Measurements from ENCODE around the gene KREMEN1. TPM values are rescaled to one million over a fixed set of nuclear protein-coding genes. Genes with fewer than 3 reads are reported as not detected.

The KREMEN1 gene
- total and polyA plus RNA-seq, 2 experiments from 2014 or later = 1.8 to 3.8 TPM

DNA sequence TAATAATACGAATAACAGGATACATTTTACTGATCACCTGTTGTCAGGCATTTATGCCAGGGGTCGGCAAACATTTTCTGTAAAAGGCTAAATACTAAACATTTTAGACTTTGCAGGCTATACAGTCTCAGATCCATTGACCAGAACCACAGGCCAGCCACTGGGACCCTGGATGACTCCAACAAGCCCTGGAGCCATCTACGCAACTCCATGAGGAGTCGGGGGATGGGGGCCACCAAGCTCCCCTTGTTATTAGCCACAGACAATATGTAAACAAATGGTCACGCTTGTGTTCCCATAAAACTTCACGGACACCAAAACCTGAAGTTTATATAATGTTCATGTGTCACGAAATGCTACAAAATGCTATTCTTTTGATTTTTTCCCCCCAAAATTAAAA lies 78.5 kb downstream of the KREMEN1 start:
- Histone ChIP-seq H3F3A (replicated peaks; ENCODE audit: low read depth) (peaks cover 6% of the 10 kb centered on the region; the same call in 1 of the 2 replicates), H2AFZ (0 out of 2 replicates have a peak overlapping the region, but pooled peaks have one; percentile 65), H3K79me2 (replicated peaks; ENCODE audit: insufficient read depth) (no peaks in the 10 kb centered on the region), H3K27me3 (ENCODE audit: insufficient read depth) (no peaks in the 10 kb centered on the region), H3K9me2 (ENCODE audit: insufficient read depth) (no peaks in the 10 kb centered on the region), H3K4me3 (no peak overlapping the region), H3K36me3 (ENCODE audit: insufficient read depth) (no peaks in the 10 kb centered on the region), H3K4me1 (ENCODE audit: insufficient read depth) (peaks cover 36% of the 10 kb centered on the region), H3K4me2 (peak overlapping the region; percentile 68), H3K27ac (ENCODE audit: low read depth) (no peak overlapping the region), H4K20me1 (replicated peaks; ENCODE audit: insufficient read depth) (no peaks in the 10 kb centered on the region)
- TF ChIP-seq JUNB (IDR thresholded peaks at IDR 0.05; ENCODE audit: unreplicated experiment) = no peak
- TF ChIP-seq POLR2AphosphoS5 (IDR thresholded peaks at IDR 0.05; ENCODE audit: low read depth) = no peak
- TF ChIP-seq ZNF331 (CRISPR knock-in tag; IDR thresholded peaks at IDR 0.05; ENCODE audit: low read depth) = no peak
- TF ChIP-seq NANOG (IDR thresholded peaks at IDR 0.05; ENCODE audit: borderline replicate concordance) = no peak
- TF ChIP-seq REST (IDR thresholded peaks at IDR 0.05; ENCODE audit: unreplicated experiment) = no peak
- no peak for TF ChIP-seq STAT1 (IDR thresholded peaks at IDR 0.05; ENCODE audit: unreplicated experiment)
- TF ChIP-seq CREB1 (CRISPR knock-in tag; IDR thresholded peaks at IDR 0.05; ENCODE audit: low read depth) = no peak
- peaks cover 43% of the 10 kb centered on the region for H3K4me1 Mint-ChIP-seq
- peak overlapping the region; percentile 59; the same call in 1 of the 2 replicates for H3K27ac Mint-ChIP-seq
- ATAC-seq (no peak), DNase-seq (ENCODE audit: low spot score) (no peak)
- H3K36me3 Mint-ChIP-seq (ENCODE audit: low read depth) = no peaks in the 10 kb centered on the region
- peaks cover 12% of the 10 kb centered on the region for H3K27me3 Mint-ChIP-seq (ENCODE audit: insufficient read depth, low read depth, poor library complexity)
- H3K9me3 Mint-ChIP-seq = no peaks in the 10 kb centered on the region
- 0 out of 3 replicates have a peak overlapping the region, but pooled peaks have one; percentile 19 for H3K4me3 Mint-ChIP-seq

- Histone ChIP-seq H3F3A (replicated peaks; ENCODE audit: low read depth) (peaks cover 6% of the 10 kb centered on the region; the same call in 1 of the 2 replicates), H3K4me2 (peak overlapping the region; percentile 68), H3K9me2 (ENCODE audit: insufficient read depth) (peaks cover 1% of the 10 kb centered on the region), H3K27ac (ENCODE audit: low read depth) (peak overlapping the region; percentile 41; the same call in 1 of the 2 replicates), H4K20me1 (replicated peaks; ENCODE audit: insufficient read depth) (no peaks in the 10 kb centered on the region), H3K36me3 (ENCODE audit: insufficient read depth) (no peaks in the 10 kb centered on the region), H3K4me3 (no peak overlapping the region; the same call in 1 of the 2 replicates), H3K27me3 (ENCODE audit: insufficient read depth) (no peaks in the 10 kb centered on the region), H3K79me2 (replicated peaks; ENCODE audit: insufficient read depth) (no peaks in the 10 kb centered on the region), H3K4me1 (ENCODE audit: insufficient read depth) (peaks cover 36% of the 10 kb centered on the region), H2AFZ (peak overlapping the region; percentile 65; the same call in 1 of the 2 replicates)
- no peaks in the 10 kb centered on the region for H3K36me3 Mint-ChIP-seq (ENCODE audit: low read depth)
- peak; percentile 64 for DNase-seq (ENCODE audit: low spot score)
- ATAC-seq = peak; percentile 73
- H3K27ac Mint-ChIP-seq = peak overlapping the region; percentile 87
- H3K9me3 Mint-ChIP-seq = no peaks in the 10 kb centered on the region
- peaks cover 12% of the 10 kb centered on the region for H3K27me3 Mint-ChIP-seq (ENCODE audit: insufficient read depth, low read depth, poor library complexity)
- H3K4me1 Mint-ChIP-seq = peaks cover 47% of the 10 kb centered on the region
- H3K4me3 Mint-ChIP-seq = peak overlapping the region; percentile 49
- no peak for TF ChIP-seq ZNF462 (CRISPR knock-in tag; IDR thresholded peaks at IDR 0.05)
- TF ChIP-seq, protein P1, sequence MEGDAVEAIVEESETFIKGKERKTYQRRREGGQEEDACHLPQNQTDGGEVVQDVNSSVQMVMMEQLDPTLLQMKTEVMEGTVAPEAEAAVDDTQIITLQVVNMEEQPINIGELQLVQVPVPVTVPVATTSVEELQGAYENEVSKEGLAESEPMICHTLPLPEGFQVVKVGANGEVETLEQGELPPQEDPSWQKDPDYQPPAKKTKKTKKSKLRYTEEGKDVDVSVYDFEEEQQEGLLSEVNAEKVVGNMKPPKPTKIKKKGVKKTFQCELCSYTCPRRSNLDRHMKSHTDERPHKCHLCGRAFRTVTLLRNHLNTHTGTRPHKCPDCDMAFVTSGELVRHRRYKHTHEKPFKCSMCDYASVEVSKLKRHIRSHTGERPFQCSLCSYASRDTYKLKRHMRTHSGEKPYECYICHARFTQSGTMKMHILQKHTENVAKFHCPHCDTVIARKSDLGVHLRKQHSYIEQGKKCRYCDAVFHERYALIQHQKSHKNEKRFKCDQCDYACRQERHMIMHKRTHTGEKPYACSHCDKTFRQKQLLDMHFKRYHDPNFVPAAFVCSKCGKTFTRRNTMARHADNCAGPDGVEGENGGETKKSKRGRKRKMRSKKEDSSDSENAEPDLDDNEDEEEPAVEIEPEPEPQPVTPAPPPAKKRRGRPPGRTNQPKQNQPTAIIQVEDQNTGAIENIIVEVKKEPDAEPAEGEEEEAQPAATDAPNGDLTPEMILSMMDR (conservative IDR thresholded peaks at IDR 0.05; ENCODE audit: low read depth in 2 of 2) = no peak
Observed at GRCh38 chr22:29152045-29152953, 79.5 kb downstream of the KREMEN1 start.
